Measurements from ENCODE around the gene RASSF3.
"Not testable (repeated sequence)": the region's sequence is repeated elsewhere in the genome, so short reads cannot be mapped to it uniquely, and the experiment has no call there.

RASSF3 gene

DNA sequence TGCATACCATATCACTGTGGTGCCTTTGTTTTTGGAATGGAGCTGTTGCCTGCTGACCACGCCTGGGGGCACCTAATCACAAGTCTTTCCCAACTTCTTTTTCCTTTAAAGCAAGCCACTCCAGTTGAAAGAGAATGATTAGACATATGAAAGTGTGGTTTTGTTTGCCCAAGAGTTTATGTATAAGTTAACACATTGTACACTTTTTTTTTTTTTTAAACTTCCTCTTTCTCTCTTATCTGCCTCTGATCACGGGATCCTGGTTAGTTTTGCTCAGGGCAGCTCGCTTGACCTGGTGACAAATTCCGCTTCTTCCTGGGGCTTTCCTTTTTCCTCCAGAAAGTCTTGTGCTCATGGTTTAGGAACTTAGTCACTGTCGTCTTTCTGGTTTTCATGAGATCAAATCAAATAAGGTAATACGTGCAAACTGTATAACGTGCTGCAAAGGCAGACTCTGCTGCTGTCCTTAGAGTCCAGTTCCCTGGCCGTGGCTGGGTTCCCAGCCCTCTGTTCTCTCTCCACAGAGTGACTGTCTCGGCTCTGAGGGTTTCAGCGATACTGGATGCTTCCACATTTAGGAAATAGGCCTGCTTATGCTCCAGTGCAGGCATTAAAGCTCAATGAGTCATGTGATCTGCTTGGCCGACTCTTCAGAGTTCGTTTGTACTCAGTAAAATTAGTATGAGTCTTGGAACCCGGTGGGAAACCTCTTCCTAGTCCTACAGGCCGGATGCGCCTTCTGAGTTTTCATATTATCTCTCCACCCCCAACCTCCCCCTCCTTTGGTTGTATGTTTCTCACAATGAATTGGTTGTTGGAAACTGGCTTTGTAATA is 15.2 kb downstream of the RASSF3 start:
- H3K4me3 Mint-ChIP-seq = peak overlapping the region; percentile 80
- peaks cover 37% of the 10 kb centered on the region for H3K4me1 Mint-ChIP-seq
- no peaks in the 10 kb centered on the region for H3K9me3 Mint-ChIP-seq

DNA sequence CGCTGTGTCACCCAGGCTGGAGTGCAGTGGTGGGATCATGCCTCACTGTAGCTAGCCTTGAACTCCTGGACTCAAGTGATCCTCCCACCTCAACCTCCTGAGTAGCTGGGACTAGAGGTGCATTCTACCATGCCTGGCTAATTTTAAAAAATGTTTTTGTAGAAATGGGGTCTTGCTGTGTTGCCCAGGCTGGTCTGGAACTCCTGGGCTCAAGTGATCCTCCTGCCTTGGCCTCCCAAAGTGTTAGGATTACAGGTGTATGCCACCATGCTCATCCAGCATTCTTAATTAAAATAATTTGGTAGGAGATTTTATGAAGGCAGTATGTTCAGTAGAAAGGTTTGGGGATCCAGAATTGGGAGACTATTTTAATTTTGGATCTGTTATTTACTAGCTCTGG is 16.3 kb downstream of the RASSF3 start:
- H3K27me3 Mint-ChIP-seq; DNase-seq (ENCODE audit: low spot score in 2 of 2); H3K9me3 Mint-ChIP-seq; ATAC-seq (replicated peaks; ENCODE audit: extremely low read depth, poor library complexity, severe bottlenecking); H3K4me3 Mint-ChIP-seq: not testable (repeated sequence)
- Mint-ChIP-seq H3K36me3 (ENCODE audit: insufficient read depth) (peaks cover 27% of the 10 kb centered on the region), H3K4me1 (peaks cover 48% of the 10 kb centered on the region), H3K27ac (ENCODE audit: low read depth) (peak overlapping the region; percentile 47)

More for the DNA sequence above, 15.2 kb downstream of the RASSF3 start:
- H3K36me3 Mint-ChIP-seq (ENCODE audit: insufficient read depth) = peaks cover 22% of the 10 kb centered on the region
- DNase-seq (ENCODE audit: low spot score in 2 of 2) (no peak), ATAC-seq (replicated peaks; ENCODE audit: extremely low read depth, poor library complexity, severe bottlenecking) (peak; percentile 53)
- H3K27ac Mint-ChIP-seq (ENCODE audit: low read depth) = peak overlapping the region; percentile 78
- no peaks in the 10 kb centered on the region for H3K27me3 Mint-ChIP-seq

DNA sequence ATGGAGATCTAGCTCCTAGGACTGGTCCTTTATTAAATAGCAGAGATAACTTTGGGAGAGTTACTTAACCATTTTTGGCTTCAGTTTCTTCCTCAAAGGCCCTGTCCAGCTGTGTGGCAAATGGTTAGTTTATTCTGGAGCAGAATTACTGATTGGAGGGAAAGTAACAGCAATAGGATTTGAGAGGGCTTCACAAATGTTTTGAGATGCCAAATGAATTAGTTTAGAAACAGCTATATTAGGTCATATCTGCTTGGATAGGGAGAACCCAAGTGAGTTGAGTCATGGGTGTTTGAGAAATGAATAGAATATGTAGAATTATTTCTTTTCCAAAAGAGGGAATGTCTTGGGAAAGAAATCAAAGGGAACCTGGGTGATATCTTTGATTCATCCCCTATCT is 17.5 kb downstream of the RASSF3 start:
- H3K9me3 Mint-ChIP-seq = peaks cover 6% of the 10 kb centered on the region
- H3K27me3 Mint-ChIP-seq = no peaks in the 10 kb centered on the region
- H3K27ac Mint-ChIP-seq (ENCODE audit: low read depth) = peak overlapping the region; percentile 47
- H3K36me3 Mint-ChIP-seq (ENCODE audit: insufficient read depth) = peaks cover 28% of the 10 kb centered on the region
- H3K4me1 Mint-ChIP-seq = peaks cover 55% of the 10 kb centered on the region
- ATAC-seq (replicated peaks; ENCODE audit: extremely low read depth, poor library complexity, severe bottlenecking) = no peak
- H3K4me3 Mint-ChIP-seq = no peak overlapping the region
- DNase-seq (ENCODE audit: low spot score in 2 of 2) = no peak

DNA sequence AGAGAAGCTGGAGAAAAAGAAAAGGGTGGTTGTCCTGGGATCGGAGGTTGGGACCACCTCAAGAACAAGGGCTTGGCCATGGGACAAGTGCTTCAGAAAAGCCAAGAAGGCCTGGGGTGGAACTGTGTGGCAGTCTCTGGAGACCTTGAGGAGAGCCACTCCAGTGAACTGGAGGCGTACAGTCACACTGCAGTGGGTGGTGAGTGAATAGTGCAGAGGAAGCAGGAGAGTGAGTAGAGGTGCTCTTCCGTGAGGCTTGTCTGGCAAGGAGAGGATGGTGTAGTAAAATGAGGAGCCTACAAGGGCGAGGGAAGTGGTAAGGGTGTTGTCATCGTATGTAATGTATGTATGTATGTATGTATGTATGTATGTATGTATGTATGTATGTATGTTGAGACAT is 20.9 kb downstream of the RASSF3 start:
- Mint-ChIP-seq H3K4me1 (peaks cover 60% of the 10 kb centered on the region), H3K9me3 (peaks cover 6% of the 10 kb centered on the region), H3K36me3 (ENCODE audit: insufficient read depth) (peaks cover 34% of the 10 kb centered on the region), H3K27me3 (no peaks in the 10 kb centered on the region), H3K27ac (ENCODE audit: low read depth) (peak overlapping the region; percentile 81), H3K4me3 (peak overlapping the region; percentile 52)
- ATAC-seq (replicated peaks; ENCODE audit: extremely low read depth, poor library complexity, severe bottlenecking) (peak; percentile 27), DNase-seq (ENCODE audit: low spot score in 2 of 2) (no peak)

DNA sequence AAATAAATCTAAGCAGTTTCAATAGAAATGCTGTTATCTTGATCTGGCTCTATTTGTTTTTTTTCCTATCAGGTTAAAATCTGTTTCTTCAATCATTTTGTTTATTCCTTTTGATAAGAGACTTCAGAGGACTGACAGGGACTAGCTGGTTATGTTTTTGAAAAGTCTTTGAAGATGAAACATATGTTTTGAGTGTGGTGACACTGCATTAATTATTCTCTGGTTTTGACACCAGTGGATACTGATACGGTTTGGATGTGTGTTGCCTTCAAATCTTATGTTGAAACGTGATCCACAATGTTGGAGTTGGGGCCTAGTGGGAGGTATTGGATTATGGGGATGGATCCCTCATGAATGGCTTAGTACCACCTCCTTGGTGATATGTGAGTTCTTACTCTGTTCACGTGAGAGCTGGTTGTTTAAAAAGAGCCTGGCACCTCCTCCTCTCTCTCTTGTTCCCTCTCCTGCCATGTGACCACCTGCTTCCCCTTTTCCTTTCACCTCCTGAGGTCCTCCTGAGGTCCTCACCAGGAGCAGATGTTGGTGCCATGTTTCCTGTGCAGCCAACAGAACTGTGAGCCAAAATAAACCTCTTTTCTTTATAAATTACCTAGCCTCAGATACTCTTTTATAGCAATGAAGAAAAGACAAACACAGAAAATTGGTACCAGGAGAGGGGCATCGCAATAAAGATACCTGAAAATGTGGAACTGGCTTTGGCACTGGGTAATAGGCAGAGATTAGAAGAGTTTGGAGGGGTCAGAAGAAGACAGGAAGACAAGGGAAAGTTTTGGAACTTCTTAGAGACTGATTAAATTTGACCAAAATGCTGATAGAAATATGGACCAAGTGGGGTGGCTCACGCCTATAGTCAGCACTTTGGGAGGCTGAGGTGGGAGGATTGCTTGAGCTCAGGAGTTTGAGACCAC is 23.0 kb downstream of the RASSF3 start:
- peak overlapping the region; percentile 1 for H3K4me3 Mint-ChIP-seq
- H3K27ac Mint-ChIP-seq (ENCODE audit: low read depth) = peak overlapping the region; percentile 81
- peaks cover 54% of the 10 kb centered on the region for H3K4me1 Mint-ChIP-seq
- H3K36me3 Mint-ChIP-seq (ENCODE audit: insufficient read depth) = peaks cover 29% of the 10 kb centered on the region
- DNase-seq (ENCODE audit: low spot score in 2 of 2) (no peak), ATAC-seq (replicated peaks; ENCODE audit: extremely low read depth, poor library complexity, severe bottlenecking) (no peak)
- peaks cover 6% of the 10 kb centered on the region for H3K9me3 Mint-ChIP-seq
- no peaks in the 10 kb centered on the region for H3K27me3 Mint-ChIP-seq

DNA sequence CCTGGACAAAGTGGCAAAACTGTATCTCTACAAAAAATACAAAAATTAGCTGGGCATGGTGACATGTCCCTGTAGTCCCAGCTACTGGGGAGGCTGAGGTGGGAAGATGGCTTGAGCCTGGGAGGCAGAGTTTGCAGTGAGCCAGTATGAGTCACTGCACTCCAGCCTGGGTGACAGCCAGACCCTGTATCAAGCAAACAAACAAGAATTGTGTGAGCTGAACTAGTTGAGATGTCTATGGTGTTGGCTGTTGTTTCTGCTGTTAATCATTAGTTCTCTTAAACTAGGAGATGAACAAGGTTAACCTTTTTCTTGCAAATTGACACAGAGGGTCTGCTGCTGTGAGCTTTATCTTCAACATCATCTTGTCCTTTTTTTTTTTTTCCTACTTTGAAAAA is 23.6 kb downstream of the RASSF3 start:
- peak overlapping the region; percentile 1 for H3K4me3 Mint-ChIP-seq
- H3K4me1 Mint-ChIP-seq = peaks cover 60% of the 10 kb centered on the region
- H3K27me3 Mint-ChIP-seq = no peaks in the 10 kb centered on the region
- peak overlapping the region; percentile 81 for H3K27ac Mint-ChIP-seq (ENCODE audit: low read depth)
- no peak for DNase-seq (ENCODE audit: low spot score in 2 of 2)
- ATAC-seq (replicated peaks; ENCODE audit: extremely low read depth, poor library complexity, severe bottlenecking) = no peak
- H3K9me3 Mint-ChIP-seq = peaks cover 6% of the 10 kb centered on the region
- peaks cover 28% of the 10 kb centered on the region for H3K36me3 Mint-ChIP-seq (ENCODE audit: insufficient read depth)

DNA sequence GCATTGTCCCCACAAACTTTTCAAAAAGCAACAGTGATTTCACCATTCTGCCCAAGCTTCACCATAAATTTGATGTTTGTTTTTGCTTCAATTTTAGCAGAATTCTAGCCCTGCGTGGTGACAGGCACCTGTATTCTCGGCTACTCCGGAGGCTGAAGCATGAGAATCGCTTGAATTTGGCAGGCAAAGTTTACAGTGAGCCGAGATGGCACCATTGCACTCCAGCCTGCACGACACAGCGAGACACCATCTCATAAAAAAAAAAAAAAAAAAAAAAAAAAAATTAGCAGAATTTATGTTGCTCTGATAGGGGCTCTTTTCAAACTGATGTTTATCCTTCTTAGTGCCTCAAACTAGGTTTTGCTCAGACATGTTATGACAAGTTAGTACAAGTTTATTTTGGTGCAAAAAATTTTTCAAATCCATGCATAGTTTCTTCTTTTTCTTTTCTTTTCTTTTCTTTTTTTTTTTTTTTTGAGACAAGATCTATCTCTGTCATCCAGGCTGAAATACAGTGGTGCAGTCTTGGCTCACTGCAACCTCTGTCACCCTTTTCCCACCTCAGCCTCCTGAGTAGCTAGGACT is 24.3 kb downstream of the RASSF3 start:
- DNase-seq (ENCODE audit: low spot score in 2 of 2) (no peak), ATAC-seq (replicated peaks; ENCODE audit: extremely low read depth, poor library complexity, severe bottlenecking) (no peak)
- Mint-ChIP-seq H3K4me1 (peaks cover 64% of the 10 kb centered on the region), H3K27me3 (no peaks in the 10 kb centered on the region), H3K27ac (ENCODE audit: low read depth) (peak overlapping the region; percentile 44), H3K9me3 (peaks cover 6% of the 10 kb centered on the region), H3K36me3 (ENCODE audit: insufficient read depth) (peaks cover 22% of the 10 kb centered on the region), H3K4me3 (peak overlapping the region; percentile 0)

DNA sequence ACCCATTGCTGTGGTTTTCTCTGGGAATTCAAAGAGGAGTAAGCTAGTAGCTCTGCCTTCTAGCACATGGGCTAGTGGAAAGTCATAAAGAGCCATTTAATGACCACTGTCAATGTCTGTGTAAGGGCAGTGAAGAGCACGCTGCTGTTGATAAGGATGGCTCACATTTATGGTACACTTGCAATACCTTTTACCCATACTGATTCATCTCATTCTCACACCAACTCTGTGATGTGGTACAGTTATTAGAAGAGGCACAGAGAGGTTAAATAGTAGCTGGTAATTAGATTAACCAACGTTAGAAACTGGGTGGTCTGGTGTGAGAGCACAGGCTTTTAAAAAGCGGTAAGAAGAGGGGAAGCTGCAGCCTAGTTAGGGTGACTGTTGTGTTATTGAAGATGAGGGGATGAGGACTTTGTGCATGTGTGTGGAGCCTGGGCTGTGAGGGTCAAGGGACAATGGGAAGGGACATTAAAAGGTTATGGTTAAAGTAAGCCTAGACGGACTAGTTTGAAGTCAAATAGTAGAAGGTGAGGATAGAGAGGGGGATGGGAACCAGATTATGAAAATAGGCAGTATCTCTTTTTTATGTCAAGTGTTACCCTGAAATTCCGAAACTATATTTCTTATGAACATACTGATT is 25.2 kb downstream of the RASSF3 start:
- Mint-ChIP-seq H3K9me3 (peaks cover 6% of the 10 kb centered on the region), H3K27ac (ENCODE audit: low read depth) (peak overlapping the region; percentile 44), H3K4me1 (peaks cover 70% of the 10 kb centered on the region), H3K36me3 (ENCODE audit: insufficient read depth) (peaks cover 21% of the 10 kb centered on the region), H3K27me3 (no peaks in the 10 kb centered on the region), H3K4me3 (peak overlapping the region; percentile 0)
- DNase-seq (ENCODE audit: low spot score in 2 of 2) (no peak), ATAC-seq (replicated peaks; ENCODE audit: extremely low read depth, poor library complexity, severe bottlenecking) (no peak)

DNA sequence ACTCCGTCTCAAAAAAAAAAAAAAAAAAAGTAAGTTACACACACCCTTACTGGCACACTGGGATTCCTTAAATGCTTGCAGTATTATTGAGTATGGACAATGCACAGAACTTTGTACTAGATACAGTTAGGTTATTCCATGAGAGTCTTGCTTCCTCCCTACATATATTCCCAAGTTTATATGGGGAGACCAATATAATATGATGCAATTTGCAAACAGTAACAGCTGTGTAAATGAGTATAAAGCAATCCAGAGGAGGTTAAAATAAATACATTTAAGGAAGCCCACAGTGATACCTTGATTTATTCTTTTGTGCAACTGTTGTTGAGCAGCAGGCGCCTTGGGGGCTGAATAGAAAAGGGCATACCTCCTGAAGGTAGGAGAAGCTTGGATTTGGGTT is 26.6 kb downstream of the RASSF3 start:
- H3K27ac Mint-ChIP-seq (ENCODE audit: low read depth) = no peak overlapping the region

DNA sequence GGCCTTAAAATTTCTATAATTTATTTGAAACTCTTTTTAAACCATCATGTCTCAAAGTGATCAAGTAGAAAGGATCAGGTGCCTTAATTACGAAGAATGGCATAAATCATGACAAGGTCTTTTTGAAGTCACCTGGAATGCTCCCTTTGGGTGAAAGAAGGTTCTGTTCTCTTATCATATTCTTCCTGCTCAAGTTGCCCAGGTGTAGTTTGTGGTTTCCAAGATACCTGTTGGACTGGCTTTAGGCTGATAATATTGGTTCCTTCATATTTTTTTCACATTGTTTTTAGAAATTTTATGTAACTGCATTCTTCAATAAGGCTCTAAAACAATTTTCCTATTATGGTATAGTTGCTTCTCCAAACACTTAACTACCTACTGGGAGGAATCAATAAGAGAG is 29.2 kb downstream of the RASSF3 start:
- Mint-ChIP-seq H3K9me3 (no peaks in the 10 kb centered on the region), H3K27me3 (no peaks in the 10 kb centered on the region), H3K27ac (ENCODE audit: low read depth) (no peak overlapping the region), H3K4me3 (no peak overlapping the region), H3K36me3 (ENCODE audit: insufficient read depth) (peaks cover 13% of the 10 kb centered on the region), H3K4me1 (peaks cover 54% of the 10 kb centered on the region)
- ATAC-seq (replicated peaks; ENCODE audit: extremely low read depth, poor library complexity, severe bottlenecking) (no peak), DNase-seq (ENCODE audit: low spot score in 2 of 2) (no peak)

More for the DNA sequence above, 26.6 kb downstream of the RASSF3 start:
- H3K4me1 Mint-ChIP-seq = peaks cover 57% of the 10 kb centered on the region
- DNase-seq (ENCODE audit: low spot score in 2 of 2) (no peak), ATAC-seq (replicated peaks; ENCODE audit: extremely low read depth, poor library complexity, severe bottlenecking) (no peak)
- H3K9me3 Mint-ChIP-seq = peaks cover 6% of the 10 kb centered on the region
- no peak overlapping the region for H3K4me3 Mint-ChIP-seq
- H3K27me3 Mint-ChIP-seq = no peaks in the 10 kb centered on the region
- H3K36me3 Mint-ChIP-seq (ENCODE audit: insufficient read depth) = peaks cover 11% of the 10 kb centered on the region

DNA sequence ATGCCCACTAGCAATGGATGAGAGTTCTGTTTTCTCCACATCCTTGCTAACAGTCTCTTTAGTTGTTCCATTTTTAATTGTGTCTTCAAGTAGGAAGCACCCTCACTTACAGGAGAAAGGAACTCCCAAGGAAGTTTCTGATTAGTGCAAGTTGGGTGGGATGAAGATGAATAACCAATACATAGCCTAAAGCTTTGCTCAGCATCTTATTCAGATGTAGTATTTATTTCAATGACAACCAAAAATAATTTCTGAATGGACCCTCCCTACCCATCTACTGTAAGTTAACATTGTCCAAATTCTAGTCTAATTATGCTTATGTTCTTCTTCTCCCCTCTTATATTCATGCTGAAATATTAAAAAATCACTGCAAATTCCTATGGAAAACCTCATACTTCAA is 36.0 kb downstream of the RASSF3 start:
- Mint-ChIP-seq H3K27ac (ENCODE audit: low read depth) (peak overlapping the region; percentile 48), H3K4me3 (no peak overlapping the region), H3K4me1 (peaks cover 64% of the 10 kb centered on the region), H3K27me3 (no peaks in the 10 kb centered on the region), H3K9me3 (no peaks in the 10 kb centered on the region), H3K36me3 (ENCODE audit: insufficient read depth) (peaks cover 16% of the 10 kb centered on the region)
- ATAC-seq (replicated peaks; ENCODE audit: extremely low read depth, poor library complexity, severe bottlenecking) = no peak
- DNase-seq (ENCODE audit: low spot score in 2 of 2) = no peak

DNA sequence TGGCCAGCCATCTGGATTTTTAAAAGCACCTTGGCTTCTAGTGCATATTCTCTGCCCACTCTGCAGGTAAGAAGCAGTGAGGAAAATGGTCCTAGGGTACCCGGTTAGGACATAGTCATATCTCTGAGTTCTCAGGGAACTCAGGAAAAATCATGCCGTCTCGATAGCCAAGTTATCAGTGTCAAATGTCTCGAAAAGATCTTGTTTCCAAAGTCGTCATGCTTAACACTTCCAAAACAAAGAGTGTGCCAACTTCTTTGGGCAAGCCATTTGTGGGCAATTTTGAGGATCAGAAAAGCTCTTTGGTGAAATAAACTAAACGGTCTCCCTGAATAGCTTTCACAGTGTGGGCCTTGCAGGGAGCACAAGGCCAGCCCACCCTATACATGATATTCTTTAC is 39.2 kb downstream of the RASSF3 start:
- Mint-ChIP-seq H3K4me1 (peaks cover 72% of the 10 kb centered on the region), H3K27ac (ENCODE audit: low read depth) (no peak overlapping the region), H3K4me3 (no peak overlapping the region), H3K9me3 (no peaks in the 10 kb centered on the region), H3K27me3 (no peaks in the 10 kb centered on the region), H3K36me3 (ENCODE audit: insufficient read depth) (peaks cover 9% of the 10 kb centered on the region)
- DNase-seq (ENCODE audit: low spot score in 2 of 2) = no peak
- ATAC-seq (replicated peaks; ENCODE audit: extremely low read depth, poor library complexity, severe bottlenecking) = no peak
